NCI-H748 treated with DMSO at 0.1 percent for 48 hours (cell line): ENCODE measurements around the gene BACH1.
A peak's percentile ranks its signal among the peaks of the same experiment; 100 is the strongest.

Experiments used
- DNase-seq: peaks from one replicate; lab custom pipeline; 2025; lab: John Stamatoyannopoulos, UW

The BACH1 gene

GRCh38 chr21:29293495-29293894, 5.2 kb upstream of the BACH1 start:
- no peak for DNase-seq

GRCh38 chr21:29295066-29295650, 3.6 kb upstream of the BACH1 start:
- no peak for DNase-seq

- DNase-seq = no peak
These were observed 2.3 kb upstream of the BACH1 start for GRCh38 chr21:29296446-29296845.

DNA sequence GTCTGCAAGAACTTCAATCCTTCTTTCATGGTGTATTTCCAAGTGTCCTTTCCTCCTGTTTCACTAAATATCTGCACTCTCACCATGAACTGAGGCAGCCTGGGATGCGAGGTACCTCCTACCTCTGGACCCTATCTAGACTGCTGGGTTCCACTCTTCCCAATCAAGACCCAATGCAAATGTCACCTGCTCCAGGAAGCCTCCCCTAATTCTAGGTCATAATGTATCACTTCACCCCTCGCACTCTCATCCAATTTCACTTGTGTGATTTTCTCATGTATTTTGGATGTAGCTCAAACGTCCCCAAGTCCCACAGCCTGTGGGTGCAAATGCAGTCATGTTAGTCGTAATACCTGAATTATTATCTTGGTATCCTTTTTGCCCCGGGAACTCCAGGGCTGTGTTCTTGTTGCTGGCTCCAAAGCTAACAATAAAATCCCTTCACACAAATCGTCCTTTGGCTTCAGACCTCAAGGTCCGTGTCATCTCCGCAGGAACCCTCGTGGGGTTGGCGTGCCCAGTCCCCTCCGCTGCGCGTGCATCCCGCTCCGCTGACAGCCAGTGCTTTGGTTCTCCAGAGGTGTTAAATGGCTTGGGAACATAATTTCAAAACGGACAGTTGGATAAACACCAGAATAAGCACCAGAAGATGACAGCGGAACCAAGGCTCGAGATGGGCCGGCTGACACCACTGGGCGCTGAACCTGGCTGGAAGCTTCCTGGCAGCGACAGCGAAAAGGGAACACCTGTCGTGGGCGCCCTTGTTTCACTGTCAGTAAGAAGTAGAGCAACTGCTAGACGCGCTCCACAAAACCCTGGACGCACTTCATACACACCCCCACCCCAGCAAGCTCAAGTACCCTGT, 1.0 kb upstream of the BACH1 start:
- DNase-seq = no peak

GRCh38 chr21:29299046-29299915, 559 bp downstream of the BACH1 start:
- DNase-seq = peak; percentile 25

DNA sequence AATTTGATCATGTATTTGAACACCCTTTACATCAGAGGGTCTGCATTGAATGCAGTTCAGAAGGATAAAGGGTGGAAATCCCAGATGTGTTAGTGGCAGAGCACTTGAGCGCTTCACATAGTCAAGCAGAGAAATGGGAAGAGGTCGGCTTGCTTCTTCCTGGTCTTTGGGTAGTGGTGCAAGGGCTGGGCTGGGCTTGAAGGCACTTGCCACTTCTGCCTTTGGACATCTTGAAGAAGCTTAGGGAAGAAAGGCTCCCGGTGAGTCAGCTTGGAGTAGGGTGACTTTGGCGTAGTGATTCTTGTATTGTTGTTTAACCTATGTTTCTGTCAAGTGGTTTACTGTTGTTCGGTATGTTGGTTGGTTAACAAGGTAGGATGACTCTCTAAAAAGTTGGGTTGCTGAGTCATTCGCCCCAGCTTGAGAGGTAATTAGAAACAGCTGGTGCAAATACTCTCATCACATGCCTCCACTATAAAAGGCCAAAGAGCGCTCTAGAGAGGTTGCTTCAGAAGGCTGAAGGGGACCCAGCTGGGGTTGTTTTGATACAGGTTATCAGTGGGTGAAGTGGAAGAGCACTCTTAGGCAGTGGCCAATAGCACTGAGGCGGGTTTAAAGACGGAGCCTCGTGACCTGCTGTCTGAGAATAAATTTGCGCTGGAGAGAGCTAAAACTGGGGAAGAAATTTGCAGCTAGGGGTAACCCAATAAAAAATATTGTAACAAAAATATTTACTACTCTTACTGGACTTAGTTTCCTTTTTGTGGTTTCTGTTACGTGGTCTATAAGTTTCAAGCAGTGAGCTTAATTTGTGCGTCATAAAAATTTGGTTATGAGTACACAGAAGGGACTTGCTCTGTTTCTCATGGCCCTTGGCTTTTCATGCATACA, 1.4 kb downstream of the BACH1 start:
- no peak for DNase-seq

GRCh38 chr21:29300807-29301138, 2.1 kb downstream of the BACH1 start:
- no peak for DNase-seq

GRCh38 chr21:29301691-29302090, 3.0 kb downstream of the BACH1 start:
- DNase-seq = no peak

- no peak for DNase-seq
These were observed 3.7 kb downstream of the BACH1 start for GRCh38 chr21:29302359-29302875.

- DNase-seq = no peak
These were observed 4.6 kb downstream of the BACH1 start for GRCh38 chr21:29303288-29303687.

DNA sequence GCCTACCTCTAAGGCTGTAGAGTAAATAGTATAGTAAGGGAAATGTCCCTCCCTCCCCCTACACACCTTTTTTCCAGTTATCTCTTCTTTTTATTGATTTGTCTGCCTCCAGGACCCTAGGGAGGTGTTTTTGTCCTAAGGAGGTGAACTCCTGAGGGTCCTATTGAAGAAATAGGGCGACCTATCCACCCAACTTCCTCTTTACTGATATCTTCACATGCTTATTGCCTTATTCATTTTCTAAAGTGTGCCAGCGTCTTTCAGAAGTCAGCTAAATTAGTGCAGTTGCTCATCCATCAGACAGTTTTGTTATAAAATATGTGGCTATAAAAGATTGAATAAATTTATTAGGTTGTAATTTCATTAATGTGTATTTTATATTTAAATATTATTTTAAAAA, 5.9 kb downstream of the BACH1 start:
- no peak for DNase-seq

GRCh38 chr21:29305068-29305467, 6.3 kb downstream of the BACH1 start:
- DNase-seq = no peak

DNA sequence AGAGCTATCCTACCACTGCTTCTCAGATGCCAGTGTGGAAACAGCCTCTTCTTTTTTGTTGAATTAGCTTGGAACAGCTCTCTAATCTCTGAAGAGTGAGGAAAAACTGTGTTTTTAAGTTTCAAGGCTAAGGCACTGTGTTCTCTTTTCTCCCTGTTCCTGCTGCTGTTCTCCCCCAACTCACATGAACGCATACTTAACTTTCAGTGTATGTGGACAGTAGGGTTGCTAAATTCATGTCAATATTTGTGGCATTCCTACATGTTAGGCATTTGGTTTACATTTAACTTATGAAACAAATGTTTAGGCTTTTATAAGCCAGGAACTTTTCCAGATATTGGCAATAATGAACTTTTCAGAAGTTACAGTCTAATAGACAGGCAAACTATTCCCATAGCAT, 6.8 kb downstream of the BACH1 start:
- DNase-seq = no peak

DNA sequence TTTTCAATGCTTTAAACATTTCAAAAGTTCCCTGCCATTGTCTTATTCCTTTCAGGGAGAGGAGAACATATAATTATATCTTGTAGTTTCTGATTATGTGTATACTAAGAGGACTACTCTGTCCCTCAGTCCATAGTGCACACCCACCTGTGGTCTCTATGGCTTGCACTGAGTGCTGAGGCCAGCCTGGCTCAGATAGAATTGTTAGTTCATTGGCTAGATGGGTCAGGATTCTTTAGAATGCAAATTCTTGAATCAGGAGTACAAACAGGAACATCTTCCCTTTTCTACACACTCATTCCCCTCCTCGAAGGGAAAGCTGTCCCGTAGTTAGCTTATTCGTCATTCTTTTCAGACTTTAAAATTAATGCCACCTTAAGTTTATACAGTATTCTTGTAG, 8.2 kb downstream of the BACH1 start:
- DNase-seq = no peak

- no peak for DNase-seq
These were observed 9.2 kb downstream of the BACH1 start for GRCh38 chr21:29307718-29308455.

DNA sequence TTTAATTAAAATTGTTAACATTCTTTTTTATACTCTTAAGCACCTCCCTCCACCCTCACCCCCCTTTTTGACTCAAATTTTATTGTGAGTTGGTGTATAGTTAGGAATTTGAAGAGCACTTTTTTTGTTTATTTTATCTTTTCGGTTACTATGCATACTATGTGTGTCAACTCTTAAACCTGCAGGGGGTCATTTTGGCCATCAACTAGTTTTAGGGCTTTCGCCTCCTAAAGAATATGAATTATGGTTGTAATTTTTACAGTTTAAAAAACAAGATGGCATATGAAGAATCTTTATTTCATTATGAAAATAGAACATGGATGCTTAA, 9.7 kb downstream of the BACH1 start:
- no peak for DNase-seq

- no peak for DNase-seq
These were observed 11.0 kb downstream of the BACH1 start for GRCh38 chr21:29309703-29310102.

DNA sequence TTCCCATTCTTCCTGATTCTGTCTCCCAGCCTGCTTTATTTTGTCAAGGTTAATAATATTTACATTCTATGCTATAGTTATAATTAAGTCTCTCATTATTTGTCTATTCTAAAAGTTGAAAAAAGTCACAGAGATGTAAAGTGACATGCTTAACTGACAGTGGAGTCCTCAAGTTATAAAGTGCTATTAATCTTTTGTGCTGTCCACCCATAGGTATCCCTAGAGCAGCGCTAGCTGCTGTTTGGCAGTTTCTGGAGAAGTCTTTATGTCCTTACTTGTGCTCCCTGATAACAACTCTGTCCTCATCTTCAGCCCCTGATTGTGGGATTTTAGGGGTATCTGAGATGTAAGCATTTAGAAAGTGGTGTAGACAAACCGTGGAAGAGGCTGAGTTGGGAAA, 13.1 kb downstream of the BACH1 start:
- DNase-seq = no peak

DNA sequence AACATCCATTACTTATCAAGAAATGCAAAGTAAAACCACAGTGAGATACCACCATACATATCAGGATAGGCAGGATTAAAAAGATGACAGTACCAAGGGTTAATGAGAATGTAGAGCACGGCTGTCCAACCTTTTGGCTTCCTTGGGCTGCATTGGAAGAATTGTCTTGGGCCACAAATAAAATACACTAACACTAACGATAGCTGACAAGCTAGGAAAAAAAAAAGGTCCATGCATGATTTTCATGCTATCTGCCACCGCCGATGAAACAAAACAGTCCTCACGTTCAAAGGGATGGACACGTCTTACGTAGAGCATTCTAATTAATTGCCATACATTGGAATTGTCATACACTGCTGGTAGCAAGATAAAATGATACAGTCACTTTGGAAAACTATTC, 14.3 kb downstream of the BACH1 start:
- DNase-seq = no peak

- no peak for DNase-seq
These were observed 15.1 kb downstream of the BACH1 start for GRCh38 chr21:29313662-29314408.
